GM12872 (cell line): ENCODE results near the gene NXN.

Source experiments
- TF ChIP-seq, protein P1 (sequence below): IDR thresholded peaks from 3 replicates; pipeline ENCODE4 v1.5.1; 2011; ENCODE audit warnings: low read depth, mild to moderate bottlenecking, low read length, moderate library complexity; ENCODE audit not compliant: insufficient read depth

Gene NXN

DNA sequence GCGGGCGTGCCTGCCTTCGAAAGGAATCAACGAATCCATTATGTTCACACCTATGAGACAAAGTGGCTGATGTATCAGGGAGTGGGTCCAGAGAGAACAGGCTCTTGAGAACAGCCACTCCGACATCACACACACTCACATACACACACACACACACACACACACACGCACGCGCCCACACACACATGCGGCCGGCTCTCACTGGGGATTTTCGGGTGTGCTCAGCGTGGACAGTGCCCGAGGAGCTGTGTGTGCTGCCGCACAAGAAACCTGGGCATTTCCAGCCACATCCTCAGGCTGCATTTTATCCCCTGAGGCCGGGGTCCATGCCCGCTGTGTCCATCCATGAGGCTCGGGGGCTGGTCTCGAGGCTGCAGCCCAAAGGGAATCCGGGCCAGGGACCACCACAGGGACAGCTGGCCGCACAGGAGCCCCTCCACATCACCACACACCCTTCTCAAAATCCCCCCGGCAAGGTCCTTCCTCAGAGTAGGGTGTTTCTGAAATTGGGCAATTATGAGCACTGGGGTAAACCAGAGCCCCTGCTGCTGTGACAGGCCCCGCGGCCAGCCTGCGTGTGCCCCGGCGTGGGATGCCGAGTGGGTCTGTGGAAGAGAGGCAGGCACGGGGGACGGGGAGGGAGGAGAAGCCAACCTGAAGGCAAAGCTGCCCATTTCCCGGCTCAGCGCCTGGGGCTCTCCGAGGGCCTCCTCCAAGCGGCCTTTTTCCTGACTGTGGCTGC is 172.6 kb downstream of the NXN start:
- TF ChIP-seq, protein P1, sequence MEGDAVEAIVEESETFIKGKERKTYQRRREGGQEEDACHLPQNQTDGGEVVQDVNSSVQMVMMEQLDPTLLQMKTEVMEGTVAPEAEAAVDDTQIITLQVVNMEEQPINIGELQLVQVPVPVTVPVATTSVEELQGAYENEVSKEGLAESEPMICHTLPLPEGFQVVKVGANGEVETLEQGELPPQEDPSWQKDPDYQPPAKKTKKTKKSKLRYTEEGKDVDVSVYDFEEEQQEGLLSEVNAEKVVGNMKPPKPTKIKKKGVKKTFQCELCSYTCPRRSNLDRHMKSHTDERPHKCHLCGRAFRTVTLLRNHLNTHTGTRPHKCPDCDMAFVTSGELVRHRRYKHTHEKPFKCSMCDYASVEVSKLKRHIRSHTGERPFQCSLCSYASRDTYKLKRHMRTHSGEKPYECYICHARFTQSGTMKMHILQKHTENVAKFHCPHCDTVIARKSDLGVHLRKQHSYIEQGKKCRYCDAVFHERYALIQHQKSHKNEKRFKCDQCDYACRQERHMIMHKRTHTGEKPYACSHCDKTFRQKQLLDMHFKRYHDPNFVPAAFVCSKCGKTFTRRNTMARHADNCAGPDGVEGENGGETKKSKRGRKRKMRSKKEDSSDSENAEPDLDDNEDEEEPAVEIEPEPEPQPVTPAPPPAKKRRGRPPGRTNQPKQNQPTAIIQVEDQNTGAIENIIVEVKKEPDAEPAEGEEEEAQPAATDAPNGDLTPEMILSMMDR: no peak

DNA sequence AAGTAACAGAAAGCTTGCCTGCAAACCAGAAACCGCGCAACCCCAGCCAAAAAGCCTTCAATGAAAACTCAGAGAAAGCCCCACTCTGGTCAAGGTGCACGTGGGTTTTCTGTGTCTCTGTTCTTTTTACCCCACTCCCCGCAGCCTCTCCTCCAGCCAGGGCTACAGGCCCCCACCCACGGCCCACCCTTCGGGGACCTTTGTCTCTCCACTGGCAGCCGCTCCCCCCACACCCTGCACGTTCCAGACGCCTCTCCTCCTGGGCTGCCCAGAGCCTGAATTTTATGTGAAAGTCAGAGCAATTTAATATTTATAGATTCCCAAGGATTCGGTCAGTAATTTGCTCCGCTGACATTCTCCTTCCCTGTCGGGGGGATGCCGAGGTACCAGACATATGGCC is 173.2 kb downstream of the NXN start:
- TF ChIP-seq, protein P1: no peak

DNA sequence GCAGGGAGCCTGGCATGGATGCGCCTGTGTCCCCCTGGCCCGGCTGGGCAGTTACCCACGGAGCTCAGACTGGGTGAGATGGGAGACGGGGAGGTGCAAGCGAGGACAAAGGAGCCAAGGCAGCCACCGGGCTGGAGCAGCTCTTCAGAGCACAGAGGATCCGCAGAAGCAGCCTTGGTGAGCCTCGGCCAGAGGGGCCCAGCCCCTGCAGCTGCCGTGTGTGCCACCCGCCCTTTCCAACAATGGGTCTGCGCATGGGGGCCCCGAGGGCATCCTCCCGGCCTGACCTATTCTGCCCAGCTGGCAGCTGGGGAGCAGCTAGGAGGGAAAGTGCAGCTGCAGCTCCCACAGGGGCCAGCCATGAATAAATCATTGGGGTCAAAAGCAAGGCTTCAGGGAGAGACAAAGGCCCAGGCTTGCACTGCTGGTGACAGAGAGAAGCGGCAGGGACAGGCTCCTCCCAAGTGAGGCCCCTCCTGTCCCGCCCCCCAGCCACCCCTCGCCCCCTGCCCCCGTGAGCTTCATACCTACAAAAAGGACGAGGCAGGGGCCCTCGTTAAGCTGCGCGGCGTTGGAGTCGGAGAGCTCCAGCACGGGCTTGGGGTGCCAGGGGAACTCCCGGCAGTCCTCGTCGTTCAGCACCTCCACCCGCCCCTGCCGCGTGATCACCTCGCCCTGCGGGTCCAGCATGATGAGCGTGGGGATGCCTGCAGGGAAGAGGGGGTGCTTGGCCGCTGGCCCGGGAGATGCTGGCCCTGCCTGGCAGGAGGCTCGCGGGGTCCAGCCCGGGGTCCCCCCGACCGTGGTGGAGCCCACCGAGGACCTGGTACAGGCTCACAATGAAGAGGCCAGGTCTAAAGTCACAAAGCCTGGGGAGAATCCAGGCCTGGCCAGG is 174.8 kb downstream of the NXN start:
- TF ChIP-seq, protein P1: no peak

DNA sequence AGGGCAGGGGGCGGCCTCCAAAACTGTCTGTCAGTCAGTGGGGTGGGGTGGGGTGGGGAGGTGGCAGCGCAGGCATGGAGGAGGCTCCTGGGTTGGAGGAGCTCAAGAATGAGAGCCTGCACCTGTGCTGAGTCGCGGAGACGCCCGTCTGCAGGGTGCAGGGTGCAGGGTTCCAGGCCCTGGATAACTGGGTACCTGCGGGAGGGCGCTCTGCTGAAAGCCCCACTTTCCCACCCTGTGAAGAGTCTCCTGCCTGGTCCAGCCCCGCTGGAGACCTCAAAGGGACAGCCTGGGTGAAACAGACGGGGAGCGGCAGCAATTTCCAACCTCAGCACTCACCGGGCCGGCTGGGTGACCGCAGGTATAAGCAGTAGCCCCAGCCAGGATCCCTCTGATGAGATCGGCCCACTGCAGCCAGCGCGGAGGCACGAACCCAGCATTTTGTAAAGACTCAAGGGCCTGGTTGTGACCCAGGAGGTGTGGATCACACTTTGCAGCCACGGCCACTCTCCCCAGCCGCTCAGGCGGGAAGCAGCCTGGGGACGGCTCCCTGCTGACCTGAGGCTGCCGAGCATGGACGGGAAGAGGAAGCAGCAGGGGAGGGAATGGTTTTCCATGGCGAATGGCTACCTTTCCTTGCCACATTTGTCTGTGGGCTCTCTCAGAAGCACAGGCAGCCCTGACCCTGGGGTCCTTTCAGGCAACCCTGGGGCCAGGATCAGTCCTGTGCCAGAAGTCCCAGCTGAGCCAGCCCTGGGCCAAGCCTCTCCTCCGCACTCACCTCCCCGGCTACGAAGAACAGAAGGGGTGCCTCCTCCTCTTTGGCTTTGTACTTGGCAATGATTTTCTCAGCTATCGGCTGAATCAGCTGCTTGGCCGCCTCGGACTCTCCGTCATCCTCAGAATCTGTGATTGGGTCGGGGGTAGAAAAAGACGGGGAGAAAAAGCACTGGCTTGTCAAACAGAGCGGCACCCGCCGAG is 176.4 kb downstream of the NXN start:
- TF ChIP-seq, protein P1: no peak

DNA sequence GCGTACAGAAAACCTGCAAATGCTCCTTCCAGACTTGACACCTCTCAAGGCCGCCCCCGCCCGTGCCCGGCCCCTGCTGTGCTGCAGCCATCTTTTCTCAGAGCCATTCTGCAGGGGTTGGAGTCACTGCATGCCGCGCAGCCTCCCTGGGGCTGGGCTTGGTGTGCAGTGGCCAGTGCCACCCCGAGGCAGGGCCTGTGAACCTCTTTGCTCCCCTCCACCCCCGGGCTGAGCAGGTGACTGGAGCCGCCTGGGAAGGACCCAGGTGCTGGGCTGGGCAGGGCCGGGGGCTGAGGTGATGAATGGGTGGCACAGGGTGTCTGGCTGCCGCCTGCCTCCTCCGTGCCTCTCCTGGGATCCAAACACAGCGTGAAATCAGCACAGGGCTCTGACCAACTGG is 177.1 kb downstream of the NXN start:
- TF ChIP-seq, protein P1: no peak

DNA sequence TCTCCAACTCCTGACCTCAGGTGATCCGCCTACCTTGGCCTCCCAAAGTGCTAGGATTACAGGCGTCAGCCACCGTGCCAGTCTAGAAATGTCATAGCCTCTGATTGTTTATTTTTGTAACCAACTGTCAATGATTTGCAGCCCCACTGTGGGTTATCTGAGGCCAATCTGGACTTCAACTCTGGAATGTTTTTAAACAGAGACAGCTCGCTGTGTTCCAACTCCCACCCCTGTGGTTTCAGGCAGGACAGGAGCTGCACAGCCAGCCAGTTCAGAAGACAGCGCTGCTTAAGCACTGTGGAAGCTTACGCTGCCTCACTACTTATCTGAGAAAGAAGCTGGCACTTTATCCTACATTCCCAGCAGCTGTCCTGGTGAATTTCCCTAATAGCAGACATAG is 177.9 kb downstream of the NXN start:
- TF ChIP-seq, protein P1: no peak
